Measurements from ENCODE around the gene ABCC6. TPM values are rescaled to one million over a fixed set of nuclear protein-coding genes. Genes with fewer than 3 reads are reported as not detected.

Gene ABCC6
- total RNA-seq, 1 experiment from 2014 or later: 2.7 TPM

DNA sequence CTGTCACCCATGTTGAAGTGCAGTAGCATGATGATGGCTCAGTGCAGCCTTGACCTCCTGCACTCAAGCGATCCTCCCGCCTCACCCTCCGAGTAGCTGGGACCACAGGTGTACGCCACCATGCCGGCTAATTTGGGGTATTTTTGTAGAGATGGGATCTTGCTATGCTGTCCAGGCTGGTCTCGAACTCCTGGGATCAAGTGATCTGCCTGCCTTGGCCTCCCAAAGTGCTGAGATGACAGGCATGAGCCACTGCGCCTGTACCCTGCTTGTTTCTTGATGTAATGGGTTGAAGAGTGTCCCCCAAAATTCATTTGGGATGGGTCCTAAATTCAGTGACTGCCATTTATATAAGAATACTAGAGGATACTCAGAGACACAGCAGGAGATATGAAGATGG lies 57.2 kb downstream of the ABCC6 start:
- DNase-seq (ENCODE audit: low read depth, low spot score) (no peak), ATAC-seq (no peak)
- H3K9ac ChIP-seq (ENCODE audit: low read length): no peak overlapping the region
- H3K4me2 ChIP-seq (ENCODE audit: low read length): no peak overlapping the region
- CTCF ChIA-PET: no interaction called here
- no peaks in the 10 kb centered on the region for H4K20me1 ChIP-seq (ENCODE audit: insufficient read depth)
- no peaks in the 10 kb centered on the region for H3K79me2 ChIP-seq (ENCODE audit: insufficient read depth, low read length)
- H3K4me1 ChIP-seq (ENCODE audit: control insufficient read depth in 1 of 2, insufficient read depth in 2 of 2, low read length in 2 of 2): no peaks in the 10 kb centered on the region
- no peak overlapping the region for H3K27ac ChIP-seq (ENCODE audit: low read depth, low read length)
- no peaks in the 10 kb centered on the region for H3K9me3 ChIP-seq (ENCODE audit: control insufficient read depth in 1 of 2, insufficient read depth in 1 of 2, low read depth in 1 of 2, low read length in 2 of 2)
- no TSS peak for BruUV-seq (replicated peaks)
- intact Hi-C loops (cut with micrococcal nuclease): no loop called here
- RAD21 ChIA-PET (ENCODE audit: low non-redundant PET in 1 of 2, low total read pairs in 2 of 2, uncharacterized antibody in 2 of 2, unreplicated experiment in 2 of 2): no interaction called here
- POLR2A ChIA-PET: no interaction called here
- no peak for TF ChIP-seq ELF1 (IDR thresholded peaks at IDR 0.05; ENCODE audit: borderline replicate concordance, low read depth)
- TF ChIP-seq FOSL1 (IDR thresholded peaks at IDR 0.05; ENCODE audit: low read depth): no peak
- TF ChIP-seq POLR2A (IDR thresholded peaks at IDR 0.05; ENCODE audit: borderline replicate concordance, extremely low read depth, insufficient read depth, insufficient read length): no peak
- no peak for TF ChIP-seq EGR1 (IDR thresholded peaks at IDR 0.05; ENCODE audit: low read depth)
- no peaks in the 10 kb centered on the region for H3K27me3 ChIP-seq (ENCODE audit: insufficient read depth, low read length)
- no peaks in the 10 kb centered on the region for H3K36me3 ChIP-seq (ENCODE audit: control insufficient read depth in 1 of 2, insufficient read depth in 2 of 2, low read length in 2 of 2)
- H3K9me2 ChIP-seq (ENCODE audit: insufficient read depth): no peaks in the 10 kb centered on the region
- H3K4me3 ChIP-seq (replicated peaks in 1 of 2; ENCODE audit: low read depth in 1 of 2, low read length in 2 of 2): no peak overlapping the region
- H2AFZ ChIP-seq (ENCODE audit: low read depth, low read length, poor library complexity, severe bottlenecking): no peak overlapping the region

DNA sequence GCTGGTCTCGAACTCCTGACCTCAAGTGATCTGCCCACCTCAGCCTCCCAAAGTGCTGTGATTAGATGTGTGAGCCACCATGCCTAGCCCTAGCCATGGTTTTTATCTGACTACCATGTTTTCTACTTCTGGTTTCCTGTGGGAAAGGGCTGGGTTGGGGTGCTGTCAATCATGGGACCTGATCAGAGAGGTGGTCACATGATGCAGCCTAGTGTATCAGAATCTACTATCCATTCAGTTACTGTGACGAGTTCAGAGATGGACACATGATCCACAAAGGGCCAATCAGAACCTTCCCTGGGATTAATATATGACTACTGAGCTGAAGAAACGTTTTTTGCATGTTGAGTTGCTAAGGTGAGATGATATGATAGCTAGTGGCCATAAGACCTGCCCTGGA lies 59.1 kb downstream of the ABCC6 start:
- no peak for ATAC-seq
- ChIA-PET POLR2A (no interaction called here), CTCF (no interaction called here)
- TF ChIP-seq JUND (IDR thresholded peaks at IDR 0.05) (no peak), EGR1 (IDR thresholded peaks at IDR 0.05; ENCODE audit: low read depth) (no peak), RAD21 (IDR thresholded peaks at IDR 0.05; ENCODE audit: low read depth) (no peak), YY1 (IDR thresholded peaks at IDR 0.05; ENCODE audit: extremely low read depth, insufficient replicate concordance, low read depth, low read length) (no peak), POLR2A (IDR thresholded peaks at IDR 0.05; ENCODE audit: borderline replicate concordance, extremely low read depth, insufficient read depth, insufficient read length) (no peak), ELF1 (IDR thresholded peaks at IDR 0.05; ENCODE audit: borderline replicate concordance, low read depth) (no peak), CBX3 (IDR thresholded peaks at IDR 0.05; ENCODE audit: low read depth) (no peak), EZH2phosphoT487 (IDR thresholded peaks at IDR 0.05; ENCODE audit: borderline replicate concordance) (no peak), ZNF274 (IDR thresholded peaks at IDR 0.05; ENCODE audit: low read depth, low read length) (no peak), SRF (IDR thresholded peaks at IDR 0.05; ENCODE audit: low read depth) (no peak), ZFX (IDR thresholded peaks at IDR 0.05) (no peak)
- TF ChIP-seq, protein P1, sequence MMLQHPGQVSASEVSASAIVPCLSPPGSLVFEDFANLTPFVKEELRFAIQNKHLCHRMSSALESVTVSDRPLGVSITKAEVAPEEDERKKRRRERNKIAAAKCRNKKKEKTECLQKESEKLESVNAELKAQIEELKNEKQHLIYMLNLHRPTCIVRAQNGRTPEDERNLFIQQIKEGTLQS (IDR thresholded peaks at IDR 0.05): no peak
- TF ChIP-seq, protein P2, sequence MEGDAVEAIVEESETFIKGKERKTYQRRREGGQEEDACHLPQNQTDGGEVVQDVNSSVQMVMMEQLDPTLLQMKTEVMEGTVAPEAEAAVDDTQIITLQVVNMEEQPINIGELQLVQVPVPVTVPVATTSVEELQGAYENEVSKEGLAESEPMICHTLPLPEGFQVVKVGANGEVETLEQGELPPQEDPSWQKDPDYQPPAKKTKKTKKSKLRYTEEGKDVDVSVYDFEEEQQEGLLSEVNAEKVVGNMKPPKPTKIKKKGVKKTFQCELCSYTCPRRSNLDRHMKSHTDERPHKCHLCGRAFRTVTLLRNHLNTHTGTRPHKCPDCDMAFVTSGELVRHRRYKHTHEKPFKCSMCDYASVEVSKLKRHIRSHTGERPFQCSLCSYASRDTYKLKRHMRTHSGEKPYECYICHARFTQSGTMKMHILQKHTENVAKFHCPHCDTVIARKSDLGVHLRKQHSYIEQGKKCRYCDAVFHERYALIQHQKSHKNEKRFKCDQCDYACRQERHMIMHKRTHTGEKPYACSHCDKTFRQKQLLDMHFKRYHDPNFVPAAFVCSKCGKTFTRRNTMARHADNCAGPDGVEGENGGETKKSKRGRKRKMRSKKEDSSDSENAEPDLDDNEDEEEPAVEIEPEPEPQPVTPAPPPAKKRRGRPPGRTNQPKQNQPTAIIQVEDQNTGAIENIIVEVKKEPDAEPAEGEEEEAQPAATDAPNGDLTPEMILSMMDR (IDR thresholded peaks at IDR 0.05 in 2 of 3, conservative IDR thresholded peaks at IDR 0.05 in 1 of 3; ENCODE audit: borderline replicate concordance in 1 of 3, insufficient read depth in 1 of 3, low read depth in 2 of 3, low read length in 2 of 3): no peak
- TF ChIP-seq, protein P3, sequence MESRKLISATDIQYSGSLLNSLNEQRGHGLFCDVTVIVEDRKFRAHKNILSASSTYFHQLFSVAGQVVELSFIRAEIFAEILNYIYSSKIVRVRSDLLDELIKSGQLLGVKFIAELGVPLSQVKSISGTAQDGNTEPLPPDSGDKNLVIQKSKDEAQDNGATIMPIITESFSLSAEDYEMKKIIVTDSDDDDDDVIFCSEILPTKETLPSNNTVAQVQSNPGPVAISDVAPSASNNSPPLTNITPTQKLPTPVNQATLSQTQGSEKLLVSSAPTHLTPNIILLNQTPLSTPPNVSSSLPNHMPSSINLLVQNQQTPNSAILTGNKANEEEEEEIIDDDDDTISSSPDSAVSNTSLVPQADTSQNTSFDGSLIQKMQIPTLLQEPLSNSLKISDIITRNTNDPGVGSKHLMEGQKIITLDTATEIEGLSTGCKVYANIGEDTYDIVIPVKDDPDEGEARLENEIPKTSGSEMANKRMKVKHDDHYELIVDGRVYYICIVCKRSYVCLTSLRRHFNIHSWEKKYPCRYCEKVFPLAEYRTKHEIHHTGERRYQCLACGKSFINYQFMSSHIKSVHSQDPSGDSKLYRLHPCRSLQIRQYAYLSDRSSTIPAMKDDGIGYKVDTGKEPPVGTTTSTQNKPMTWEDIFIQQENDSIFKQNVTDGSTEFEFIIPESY (IDR thresholded peaks at IDR 0.05; ENCODE audit: extremely low read depth, insufficient replicate concordance, low read length): no peak

More for the DNA sequence above, 59.1 kb downstream of the ABCC6 start:
- H4K20me1 ChIP-seq (ENCODE audit: insufficient read depth): no peaks in the 10 kb centered on the region
- no peak overlapping the region for H3K27ac ChIP-seq (ENCODE audit: low read depth, low read length)
- no peak overlapping the region for H3K9ac ChIP-seq (ENCODE audit: low read length)
- no peak overlapping the region for H3K4me3 ChIP-seq (replicated peaks in 1 of 2; ENCODE audit: low read depth in 1 of 2, low read length in 2 of 2)
- no peaks in the 10 kb centered on the region for H3K79me2 ChIP-seq (ENCODE audit: insufficient read depth, low read length)
- no peaks in the 10 kb centered on the region for H3K9me3 ChIP-seq (ENCODE audit: control insufficient read depth in 1 of 2, insufficient read depth in 1 of 2, low read depth in 1 of 2, low read length in 2 of 2)
- no peaks in the 10 kb centered on the region for H3K4me1 ChIP-seq (ENCODE audit: control insufficient read depth in 1 of 2, insufficient read depth in 2 of 2, low read length in 2 of 2)
- no peak overlapping the region for H3K4me2 ChIP-seq (ENCODE audit: low read length)
- no TSS peak for BruUV-seq (replicated peaks)
- H2AFZ ChIP-seq (ENCODE audit: low read depth, low read length, poor library complexity, severe bottlenecking): no peak overlapping the region
- H3K9me2 ChIP-seq (ENCODE audit: insufficient read depth): no peaks in the 10 kb centered on the region
- no peak for DNase-seq (ENCODE audit: low read depth, low spot score)
- no peaks in the 10 kb centered on the region for H3K27me3 ChIP-seq (ENCODE audit: insufficient read depth, low read length)
- RAD21 ChIA-PET (ENCODE audit: low non-redundant PET in 1 of 2, low total read pairs in 2 of 2, uncharacterized antibody in 2 of 2, unreplicated experiment in 2 of 2): no interaction called here
- intact Hi-C loops (cut with micrococcal nuclease): no loop called here
- H3K36me3 ChIP-seq (ENCODE audit: control insufficient read depth in 1 of 2, insufficient read depth in 2 of 2, low read length in 2 of 2): no peaks in the 10 kb centered on the region

All from HCT116 (cell line).